GM18951 (cell line): Measurements from ENCODE around the gene LRMDA.

Experiments used
- POLR2A ChIP-seq: IDR thresholded peaks from 4 replicates; pipeline ENCODE4 v1.6.1; 2011; ENCODE audit warnings: mild to moderate bottlenecking; ENCODE audit not compliant: insufficient read length, insufficient read depth; ENCODE audit errors: extremely low read depth
- in situ Hi-C: fragments of 300-500 bp; cut with MboI; formaldehyde crosslinking; loops from one replicate; pipeline ENCODE4 v1.12.0; 2022; ENCODE audit warnings: low sequenced_read_pairs, mixed read lengths, inconsistent platforms; ENCODE audit not compliant: unreplicated experiment

LRMDA gene

GRCh38 chr10:76206797-76207352 lies 775.5 kb downstream of the LRMDA start:
- TF ChIP-seq POLR2A = no peak
- in situ Hi-C loops = no loop called here

DNA sequence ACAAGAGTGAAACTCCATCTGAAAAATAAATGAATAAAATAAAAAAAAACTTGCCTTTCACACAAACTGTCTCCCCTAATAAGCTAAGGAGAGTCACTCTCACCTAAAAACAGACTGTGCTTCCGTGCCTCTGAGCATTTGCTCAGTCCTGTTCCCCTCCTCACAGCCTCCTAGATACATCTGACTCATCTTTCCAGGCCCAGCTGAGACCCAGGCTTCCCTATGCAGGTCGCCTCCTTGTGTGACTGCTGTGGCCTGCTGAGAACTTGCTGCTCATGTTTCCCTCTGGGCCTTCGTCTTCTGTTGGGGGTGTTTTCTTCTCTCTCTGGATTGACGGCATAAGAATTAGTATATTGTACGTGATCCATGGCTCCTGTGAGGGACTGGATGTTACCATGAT lies 777.7 kb downstream of the LRMDA start:
- in situ Hi-C loops = no loop called here
- TF ChIP-seq POLR2A = no peak

DNA sequence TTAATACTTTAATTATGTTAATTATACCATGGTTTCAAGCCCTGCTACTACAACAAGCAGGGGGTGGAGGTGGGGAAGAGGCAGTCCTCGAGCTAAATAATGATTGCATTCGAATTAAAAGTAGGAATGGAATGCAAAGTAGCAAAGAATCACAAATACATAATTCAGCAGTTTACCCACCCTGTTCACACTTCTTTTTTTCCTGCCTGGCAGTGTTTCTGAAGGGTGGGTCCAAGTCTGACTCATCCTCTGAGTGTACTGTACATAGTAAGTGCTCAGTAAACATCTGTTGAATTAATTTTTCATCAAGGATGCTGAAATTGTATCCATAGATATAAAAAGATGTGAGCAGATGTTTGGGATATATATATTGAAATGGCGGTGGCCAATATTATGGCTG lies 778.8 kb downstream of the LRMDA start:
- TF ChIP-seq POLR2A = no peak
- in situ Hi-C loops = no loop called here

DNA sequence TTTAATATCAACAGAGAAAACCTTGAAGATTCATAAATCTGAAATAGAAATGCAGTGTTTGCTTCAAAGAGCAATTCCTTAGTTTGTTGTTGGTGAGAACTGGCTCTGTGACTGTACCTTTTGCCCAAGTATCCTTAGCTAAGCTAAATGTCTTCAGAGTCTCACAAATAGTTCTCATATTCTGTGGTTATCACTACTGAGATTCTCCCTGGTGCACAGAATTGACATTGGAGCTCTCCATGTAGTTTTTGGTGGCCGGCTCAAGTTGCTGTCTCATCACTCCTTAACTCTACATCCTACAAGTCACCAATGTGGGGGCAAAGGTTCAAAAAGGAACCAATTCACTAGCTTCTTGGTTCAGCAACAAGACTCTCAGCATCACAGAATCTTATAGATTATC lies 780.3 kb downstream of the LRMDA start:
- no peak for TF ChIP-seq POLR2A
- in situ Hi-C loops = no loop called here

DNA sequence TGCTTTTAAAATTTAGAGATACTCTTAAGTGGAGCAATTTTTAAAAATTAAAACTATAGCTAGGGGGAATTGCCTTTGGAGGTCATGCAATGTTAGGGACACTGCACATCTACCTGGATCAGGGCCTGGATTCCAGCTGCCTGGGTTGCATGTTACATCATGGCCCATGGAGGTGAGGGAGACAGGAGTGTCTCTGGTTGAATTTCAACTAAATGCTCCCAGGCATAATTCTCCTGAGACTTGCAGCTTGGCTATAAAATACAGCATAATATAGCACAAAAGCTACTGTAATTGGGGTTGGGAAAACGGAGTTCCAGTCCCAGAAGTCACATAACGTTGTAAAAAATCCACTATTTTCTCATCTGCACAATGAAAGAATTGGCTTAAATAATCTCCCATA lies 782.5 kb downstream of the LRMDA start:
- no peak for TF ChIP-seq POLR2A
- in situ Hi-C loops = no loop called here

- in situ Hi-C loops = no loop called here
- no peak for TF ChIP-seq POLR2A
Observed at GRCh38 chr10:76218035-76218434, 786.6 kb downstream of the LRMDA start.

DNA sequence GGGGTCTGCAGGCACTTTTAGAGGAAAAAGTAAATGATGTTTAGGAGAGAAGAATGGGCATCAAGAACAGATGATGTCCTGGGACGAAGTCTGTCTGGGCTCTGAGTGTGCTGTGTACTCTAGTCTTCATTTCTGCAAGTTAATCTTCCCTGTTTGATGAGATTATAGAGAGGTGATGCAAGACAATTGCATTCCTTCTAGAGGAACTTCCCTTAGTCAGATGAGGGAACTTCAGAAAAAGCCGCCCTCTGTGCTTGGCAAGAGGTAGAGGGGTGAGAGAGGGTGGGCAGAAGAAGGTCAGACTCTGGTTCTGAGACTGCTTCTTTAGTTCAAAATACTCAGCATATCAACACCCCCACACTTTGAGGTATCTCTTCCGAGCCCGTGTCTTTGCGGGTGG lies 797.9 kb downstream of the LRMDA start:
- TF ChIP-seq POLR2A = no peak
- in situ Hi-C loops = no loop called here

DNA sequence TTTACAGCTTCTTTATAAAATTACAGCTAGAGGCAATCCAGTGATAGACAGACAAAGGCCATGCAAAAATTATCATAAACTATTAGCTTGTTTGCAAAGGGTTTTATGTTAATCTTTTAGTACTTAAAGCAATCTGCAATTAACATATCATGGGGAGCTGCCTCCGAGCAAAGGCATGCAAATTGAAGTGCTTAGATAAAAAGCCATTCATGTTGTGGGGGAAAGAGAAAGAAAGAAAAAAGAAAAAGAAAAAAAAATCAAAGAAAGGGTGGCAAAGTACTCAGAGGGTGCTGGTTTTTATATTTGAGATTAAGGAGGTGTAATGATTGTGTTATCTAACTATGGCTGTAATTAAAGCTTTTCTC lies 799.5 kb downstream of the LRMDA start:
- no peak for TF ChIP-seq POLR2A
- in situ Hi-C loops = no loop called here

GRCh38 chr10:76231286-76231934 lies 800.0 kb downstream of the LRMDA start:
- in situ Hi-C loops = no loop called here
- TF ChIP-seq POLR2A = no peak

- no peak for TF ChIP-seq POLR2A
- in situ Hi-C loops = no loop called here
Observed at GRCh38 chr10:76234499-76235226, 803.2 kb downstream of the LRMDA start.

- in situ Hi-C loops = no loop called here
- no peak for TF ChIP-seq POLR2A
Observed at GRCh38 chr10:76236356-76236755, 804.9 kb downstream of the LRMDA start.

- TF ChIP-seq POLR2A = no peak
- in situ Hi-C loops = no loop called here
Observed at GRCh38 chr10:76242956-76243355, 811.5 kb downstream of the LRMDA start.

DNA sequence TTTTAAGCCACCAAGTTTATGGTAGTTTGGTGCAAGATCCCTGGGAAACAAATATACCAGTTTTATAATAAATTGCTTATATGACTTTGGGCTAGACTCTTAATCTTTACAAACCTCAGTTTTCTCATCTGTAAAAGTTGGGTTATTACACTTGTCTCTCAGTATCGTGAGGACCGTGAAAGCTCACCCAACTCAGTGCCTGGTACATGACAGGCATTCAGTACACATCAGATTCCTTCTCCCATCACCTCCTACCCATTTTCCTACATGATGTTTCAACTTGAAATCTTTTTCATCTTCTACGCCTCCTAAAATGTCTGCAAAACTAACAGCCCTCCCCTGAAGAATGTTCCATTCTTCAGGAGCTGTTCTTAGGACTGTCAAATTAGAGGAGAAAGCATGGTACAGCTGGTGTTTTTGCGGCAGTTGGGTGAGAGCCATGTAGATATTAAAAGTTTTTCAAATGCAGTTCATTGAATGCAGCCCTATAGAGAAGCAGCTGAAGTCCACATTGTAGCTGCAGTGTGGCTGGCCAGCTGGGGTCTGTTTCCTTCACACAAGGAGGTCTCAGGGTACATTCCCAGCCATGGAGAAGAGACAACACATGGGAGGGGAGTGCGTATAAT lies 812.8 kb downstream of the LRMDA start:
- no peak for TF ChIP-seq POLR2A
- in situ Hi-C loops = no loop called here
